Measurements from ENCODE around the gene F8. TPM values are rescaled to one million over a fixed set of nuclear protein-coding genes. Genes with fewer than 3 reads are reported as not detected.

F8 gene
- total and polyA plus RNA-seq, 9 of the 15 experiments (the other 6 are each of a cell fraction or from before 2014, with no cell fraction given), result 0.41 to 3.8 (median 0.91) TPM

GRCh38 chrX:154968353-154968752, 54.2 kb downstream of the F8 start:
- no peak overlapping the region for H3K9ac ChIP-seq (ENCODE audit: insufficient read depth in 1 of 2, low read depth in 2 of 2, low read length in 2 of 2)
- ATAC-seq (no peak), DNase-seq (ENCODE audit: extremely low read depth in 1 of 4, low spot score in 3 of 4) (no peak), FAIRE-seq (no peak)
- no peaks in the 10 kb centered on the region for H3K9me3 ChIP-seq (replicated peaks; ENCODE audit: control insufficient read depth, insufficient read depth, low read depth, low read length)
- BruUV-seq (replicated peaks), result no TSS peak
- CTCF ChIA-PET (ENCODE audit: low intra/inter-chr PET ratio), result no interaction called here
- intact Hi-C loops (cut with micrococcal nuclease), result no loop called here
- no peaks in the 10 kb centered on the region for H3K79me2 ChIP-seq (ENCODE audit: control insufficient read depth, insufficient read depth, low read length)
- in situ Hi-C loops (cut with MboI), result no loop called here
- no peaks in the 10 kb centered on the region for H3K4me1 ChIP-seq (replicated peaks in 1 of 2; ENCODE audit: control insufficient read depth in 2 of 2, insufficient read depth in 2 of 2, low read length in 2 of 2)
- H3K27ac ChIP-seq (ENCODE audit: extremely low read depth, low read depth, low read length), result no peak overlapping the region
- POLR2A ChIA-PET, result no interaction called here
- H3K36me3 ChIP-seq (ENCODE audit: control insufficient read depth, insufficient read depth, low read length), result no peaks in the 10 kb centered on the region
- H3K4me2 ChIP-seq (ENCODE audit: insufficient read depth, low read length), result no peak overlapping the region
- 4% methylated on average over 2 of the region's 2 CpGs for WGBS (ENCODE audit: insufficient coverage, low coverage, missing lambda C conversion rate)
- no peak overlapping the region for H2AFZ ChIP-seq (ENCODE audit: low read depth, low read length)
- no peaks in the 10 kb centered on the region for H3K27me3 ChIP-seq (ENCODE audit: control insufficient read depth in 2 of 2, insufficient read depth in 2 of 2, low read length in 2 of 2)
- H3K4me3 ChIP-seq, result no peak overlapping the region
- no peak for TF ChIP-seq FIP1L1 (IDR thresholded peaks at IDR 0.05; ENCODE audit: low read depth, low read length, poor library complexity, severe bottlenecking)
- TF ChIP-seq ZBTB40 (IDR thresholded peaks at IDR 0.05), result 0 out of 2 replicates have a peak, but pooled peaks have one; percentile 14
- TF ChIP-seq ZBTB40 (CRISPR knock-in tag; IDR thresholded peaks at IDR 0.05), result no peak
- TF ChIP-seq CEBPG (CRISPR knock-in tag; IDR thresholded peaks at IDR 0.05), result no peak
- TF ChIP-seq CEBPG (tag; conservative IDR thresholded peaks at IDR 0.05 in 1 of 2, IDR thresholded peaks at IDR 0.05 in 1 of 2), result peak; percentile 28 to 54; a peak in 1 of 4 replicates
- no peak for TF ChIP-seq XRCC3 (IDR thresholded peaks at IDR 0.05)
- peak; percentile 58 for TF ChIP-seq ATF3 (IDR thresholded peaks at IDR 0.05)
- TF ChIP-seq ATF3 (CRISPR knock-in tag; conservative IDR thresholded peaks at IDR 0.05), result no peak
- TF ChIP-seq PPARD (CRISPR knock-in tag; IDR thresholded peaks at IDR 0.05), result no peak
- 0 out of 2 replicates have a peak, but pooled peaks have one; percentile 39 for TF ChIP-seq CEBPB (tag; IDR thresholded peaks at IDR 0.05)
- no peaks in the 10 kb centered on the region for H4K20me1 ChIP-seq (replicated peaks; ENCODE audit: control insufficient read depth, insufficient read depth, low read length)
- H3K9me1 ChIP-seq (ENCODE audit: control insufficient read depth, insufficient read depth, low read length), result no peaks in the 10 kb centered on the region

Data from K562 (cell line).